HL-60/S4 treated with retinoic acid at 250 ng/mL for 4 days and 3 days (cell line): Measurements from ENCODE around the gene BAIAP2L2.

Source experiments
- in situ Hi-C: fragments of 300-500 bp; cut with MboI; formaldehyde crosslinking; loops from 2 replicates; pipeline ENCODE4 v1.7.0; 2022; ENCODE audit warnings: low sequenced_read_pairs

Gene BAIAP2L2

DNA sequence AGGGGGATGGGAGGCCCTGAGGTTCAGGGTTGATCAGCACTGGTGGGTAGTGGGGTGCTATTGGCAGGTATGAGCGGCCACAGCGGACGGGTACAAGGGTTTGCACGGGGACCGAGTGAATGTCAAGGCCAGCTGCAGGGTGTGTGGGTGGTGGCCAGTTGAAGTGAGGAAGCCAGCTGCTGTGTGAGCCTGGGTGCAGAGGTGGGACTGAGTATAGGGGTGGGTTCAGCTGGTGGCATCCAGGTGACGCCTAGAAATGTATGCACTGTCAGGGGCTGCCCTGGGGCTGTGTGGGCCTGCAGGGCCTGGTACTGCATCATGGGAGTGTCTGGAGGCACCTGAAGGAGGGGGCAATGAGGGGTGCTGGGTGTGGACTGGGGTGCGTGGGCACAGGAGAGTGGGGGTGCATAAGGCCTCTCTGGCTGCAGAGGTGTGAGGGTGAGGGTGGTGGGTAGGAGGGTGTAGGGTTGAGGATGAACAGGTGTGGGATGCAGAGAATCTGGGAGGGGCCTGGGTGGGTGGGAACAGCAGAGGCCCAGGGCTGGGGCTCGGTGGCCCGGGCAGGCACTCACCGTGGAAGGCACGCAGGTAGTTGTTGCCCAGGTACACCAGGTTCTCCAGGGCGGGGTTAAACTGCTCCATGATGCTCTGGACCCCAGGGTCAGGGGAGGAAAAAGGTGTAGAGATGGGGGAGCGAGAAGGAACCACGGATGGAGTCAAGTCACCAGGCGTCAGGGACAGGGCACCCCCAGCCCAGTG is 1.7 kb downstream of the BAIAP2L2 start:
- in situ Hi-C loops = no loop called here

DNA sequence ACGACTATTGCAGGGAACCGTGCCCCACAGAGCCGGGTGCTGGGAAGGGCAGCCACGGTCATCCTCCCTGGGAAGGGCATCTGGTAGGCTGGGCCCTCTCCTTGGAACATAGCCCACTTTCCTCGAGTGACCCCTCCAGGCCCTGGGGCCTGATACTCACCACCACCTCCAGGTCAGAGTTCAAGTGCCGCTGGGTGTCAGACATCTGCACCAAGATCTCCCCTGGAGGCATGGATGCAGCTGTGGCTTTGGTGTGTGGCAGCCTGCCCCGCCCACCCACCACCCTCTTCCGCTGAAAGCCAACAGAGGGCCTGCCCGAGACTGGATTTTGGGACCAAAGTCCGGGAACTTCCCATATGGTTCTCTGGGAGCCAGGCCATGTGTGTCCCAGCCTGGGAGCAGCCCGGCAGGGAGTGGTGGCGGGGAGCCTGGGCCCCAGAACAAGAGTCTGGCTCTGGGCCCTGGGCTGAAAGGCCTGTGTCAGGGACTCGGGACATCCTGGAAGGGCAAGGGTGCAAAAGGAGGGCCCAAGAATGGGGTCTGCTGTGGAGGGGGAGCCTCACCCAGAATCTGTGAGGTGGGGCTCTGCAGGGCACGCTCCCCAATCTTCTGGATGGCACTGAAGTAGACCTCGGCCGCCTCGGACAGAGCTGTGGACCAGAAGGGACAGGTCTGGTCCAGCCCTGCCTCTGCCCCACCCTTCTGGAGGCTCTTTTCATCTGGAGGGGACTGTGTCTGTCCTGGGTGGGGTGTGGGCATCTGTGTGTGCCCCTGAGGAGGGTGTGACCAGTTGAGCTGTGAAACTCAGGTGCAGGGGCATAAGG is 2.6 kb downstream of the BAIAP2L2 start:
- in situ Hi-C loops = no loop called here

DNA sequence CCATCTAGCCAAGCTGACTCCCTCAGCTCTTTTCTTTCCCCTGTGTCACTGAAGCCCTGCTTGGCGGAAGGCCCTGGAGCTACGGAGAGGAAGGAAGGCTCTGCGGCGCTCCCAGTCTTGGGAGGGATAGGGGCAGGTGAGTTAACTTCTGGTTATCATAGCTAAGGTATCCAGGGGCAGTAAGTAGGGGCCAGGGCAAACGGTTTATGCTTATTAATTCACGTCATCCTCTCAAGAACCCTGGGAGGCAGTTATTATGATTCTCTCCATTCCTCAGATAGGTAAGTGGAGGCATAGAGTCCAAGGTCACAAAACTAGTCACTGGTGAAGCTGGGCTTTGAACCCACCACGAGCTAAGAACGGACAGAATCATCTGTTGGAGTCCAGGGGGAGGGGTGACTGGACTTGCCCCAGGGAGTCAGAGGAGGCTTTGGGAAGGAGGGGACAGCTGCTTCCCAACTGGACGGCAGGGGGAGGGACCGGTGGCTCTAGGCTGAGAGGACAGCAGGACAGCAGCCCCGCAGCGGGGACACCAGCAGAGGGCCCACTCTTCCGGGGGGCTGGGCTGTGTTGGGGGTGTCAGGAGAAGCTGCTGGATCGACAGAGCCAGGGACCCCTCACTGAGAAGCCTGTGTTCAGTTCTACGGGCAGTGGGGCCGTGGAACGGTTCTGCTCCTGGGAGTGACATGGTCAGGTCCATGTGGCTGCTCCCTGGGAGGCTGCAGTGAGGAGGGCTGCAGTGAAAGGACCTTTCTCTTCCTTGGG is 3.5 kb downstream of the BAIAP2L2 start:
- in situ Hi-C loops = no loop called here

DNA sequence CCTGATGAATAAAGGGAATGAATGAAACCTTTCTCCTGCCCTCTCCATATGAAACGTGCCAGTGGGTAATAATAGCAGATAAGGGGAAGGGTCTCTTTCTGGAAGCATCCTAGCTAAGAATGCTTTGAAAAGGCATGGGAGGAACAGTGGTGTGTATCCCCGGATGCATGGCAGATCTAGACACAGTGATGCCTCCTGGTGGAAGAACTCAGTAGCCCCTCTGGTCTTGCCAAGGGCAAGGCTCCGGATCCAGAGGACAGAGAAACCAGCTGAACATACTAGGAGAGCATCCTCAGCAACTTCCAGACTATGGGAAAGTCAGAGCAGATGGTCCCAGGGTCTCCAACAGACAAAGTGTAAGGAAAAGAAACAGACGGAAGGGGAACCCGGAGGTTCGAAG is 6.4 kb downstream of the BAIAP2L2 start:
- in situ Hi-C loops = no loop called here

GRCh38 chr22:38103641-38104040 is 6.8 kb downstream of the BAIAP2L2 start:
- in situ Hi-C loops = no loop called here

- in situ Hi-C loops = no loop called here
Observed at GRCh38 chr22:38098410-38099249, 11.9 kb downstream of the BAIAP2L2 start.

DNA sequence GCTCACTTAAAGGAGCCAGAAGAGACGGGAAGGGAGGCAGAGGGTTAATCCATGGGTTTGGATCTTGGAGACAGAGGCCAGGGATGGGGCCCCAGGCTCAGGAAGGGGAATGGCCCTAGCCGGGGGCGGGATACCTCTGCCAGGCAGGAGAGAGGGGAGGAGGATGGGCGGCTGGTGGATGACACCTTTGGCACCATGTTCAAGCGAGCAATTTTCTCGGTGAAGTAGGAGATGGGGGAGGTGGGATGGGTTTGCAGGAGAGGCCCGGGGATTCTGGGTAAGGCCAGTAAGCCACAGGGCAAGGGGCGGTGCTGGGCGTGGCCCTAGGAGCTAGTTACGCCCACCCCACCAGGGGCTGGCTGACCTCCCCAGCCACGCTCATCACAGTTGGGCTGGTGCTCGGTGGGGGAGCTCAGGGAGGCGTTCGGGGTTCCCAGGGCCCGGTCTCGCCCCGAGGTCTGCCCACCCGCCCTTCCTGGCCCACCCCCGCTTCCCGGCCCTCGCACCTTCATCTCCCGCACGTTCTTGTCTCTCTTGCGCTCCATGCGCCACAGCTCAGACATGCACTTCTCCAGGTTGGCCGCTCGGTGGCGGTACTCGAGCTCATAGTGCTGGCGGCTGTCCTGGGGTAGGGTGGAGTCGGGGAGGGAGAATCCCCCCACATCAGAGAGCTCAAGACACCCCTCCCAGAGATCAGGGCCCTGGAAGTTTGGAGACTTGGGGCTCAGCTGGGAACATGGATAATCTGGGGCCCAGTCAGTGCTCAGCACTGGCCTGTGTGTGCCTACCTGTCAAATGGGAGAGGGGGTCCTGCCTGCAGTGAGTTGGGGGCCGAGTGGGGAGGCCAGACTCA is 12.7 kb downstream of the BAIAP2L2 start:
- in situ Hi-C loops = no loop called here

GRCh38 chr22:38097058-38097457 is 13.4 kb downstream of the BAIAP2L2 start:
- in situ Hi-C loops = no loop called here

DNA sequence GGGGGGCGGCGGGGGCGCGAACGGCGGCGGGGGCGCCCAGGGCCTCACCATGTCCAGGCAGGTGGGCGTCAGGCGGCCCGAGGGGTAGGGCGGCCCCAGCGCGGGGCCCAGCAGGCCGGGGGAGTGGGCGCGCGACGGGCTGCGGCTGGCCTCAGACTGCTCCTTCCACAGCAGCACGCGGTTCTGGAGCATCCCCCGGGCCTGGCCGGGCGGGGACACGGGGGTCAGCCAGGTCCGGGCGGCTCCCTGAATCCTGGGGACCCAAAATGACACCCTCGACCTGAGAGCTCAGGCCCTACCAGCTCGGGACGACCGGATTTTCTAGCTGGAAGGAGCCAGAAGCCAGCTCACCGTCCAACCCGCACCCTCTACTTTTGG is 21.0 kb downstream of the BAIAP2L2 start:
- in situ Hi-C loops = no loop called here

- in situ Hi-C loops = no loop called here
Observed at GRCh38 chr22:38088629-38089473, 21.6 kb downstream of the BAIAP2L2 start.

- in situ Hi-C loops = no loop called here
Observed at GRCh38 chr22:38087855-38088254, 22.6 kb downstream of the BAIAP2L2 start.

GRCh38 chr22:38086942-38087341 is 23.5 kb downstream of the BAIAP2L2 start:
- in situ Hi-C loops = no loop called here

GRCh38 chr22:38086001-38086845 is 24.3 kb downstream of the BAIAP2L2 start:
- in situ Hi-C loops = no loop called here

DNA sequence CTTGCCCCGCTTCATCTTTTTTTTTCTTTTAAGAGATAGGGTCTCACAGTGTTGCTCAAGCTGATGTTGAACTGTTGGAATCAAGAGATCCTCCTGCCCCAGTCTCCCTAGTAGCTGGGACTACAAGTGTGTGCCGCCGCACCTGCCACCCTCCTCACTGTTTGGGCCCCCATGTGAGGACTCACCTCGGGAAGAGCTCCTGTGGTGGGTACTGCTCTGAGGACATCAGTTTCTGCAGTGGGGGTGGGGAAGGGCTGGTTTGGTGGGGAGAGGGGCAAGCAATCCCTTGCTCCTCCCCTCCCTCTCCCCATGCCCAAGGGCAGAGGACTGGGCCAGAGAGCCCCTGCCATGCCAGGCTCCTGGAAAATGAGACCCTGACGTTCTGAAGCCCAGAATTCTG is 25.0 kb downstream of the BAIAP2L2 start:
- in situ Hi-C loops = no loop called here

DNA sequence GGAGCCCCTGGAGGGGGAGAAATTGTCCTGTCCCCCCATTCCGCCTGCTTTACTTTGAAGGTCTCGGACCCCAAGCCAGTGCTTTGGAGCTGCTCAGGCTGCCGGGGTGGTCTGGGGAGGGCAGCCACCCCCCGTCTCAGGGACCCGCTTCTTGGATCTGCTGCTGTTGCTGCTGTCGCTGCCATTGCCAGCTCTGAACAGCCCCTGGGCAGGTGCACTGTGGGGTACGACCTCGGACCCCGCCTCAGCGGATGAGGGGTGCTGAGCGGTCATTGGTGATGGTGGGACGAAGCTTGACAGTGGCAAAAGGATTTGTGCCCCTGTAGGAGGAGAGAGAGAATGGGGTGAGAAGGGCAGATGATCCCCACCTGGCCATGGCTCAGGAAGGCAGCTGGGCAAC is 25.4 kb downstream of the BAIAP2L2 start:
- in situ Hi-C loops = no loop called here

DNA sequence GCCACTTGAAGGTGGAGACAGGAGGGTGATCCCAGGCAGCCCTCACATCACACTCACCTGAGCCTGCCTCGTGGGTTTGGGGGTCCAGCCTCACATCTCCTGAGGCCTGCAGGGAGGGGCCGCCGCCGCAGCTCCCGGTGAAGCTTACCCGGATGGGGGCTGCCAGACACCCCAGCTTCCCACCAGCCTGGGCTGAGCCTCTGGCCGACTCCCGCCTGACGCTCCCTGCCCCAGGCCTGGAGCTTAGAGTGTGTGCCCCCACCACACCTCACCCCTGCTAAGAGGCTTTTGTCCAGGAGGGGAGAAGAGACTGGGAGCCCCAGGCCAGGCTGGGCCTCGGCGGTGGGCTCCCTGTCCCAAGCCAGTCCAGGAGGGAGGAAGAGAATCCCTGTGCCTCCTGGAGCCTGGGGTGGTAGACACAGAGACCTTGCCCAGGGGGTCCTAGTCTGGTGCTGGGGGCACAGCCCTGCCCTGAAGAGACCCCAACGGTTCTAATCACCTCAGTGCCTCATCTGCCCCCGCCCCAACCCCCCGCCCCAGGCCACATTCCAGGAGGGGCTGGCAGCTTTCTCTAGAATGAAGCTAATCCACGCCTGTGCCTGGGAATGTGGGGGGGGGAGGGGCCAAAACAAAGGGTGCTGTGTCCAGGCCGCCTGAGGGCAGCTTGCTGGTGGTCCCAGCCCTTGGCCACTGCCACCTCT is 26.4 kb downstream of the BAIAP2L2 start, which contains the start of gene SLC16A8:
TSS of gene SLC16A8 (minus strand) at position 254 of the 701 bp plus-strand sequence. CDS start 1,311 bp downstream, outside the sequence.
- in situ Hi-C loops = no loop called here
